ENCODE results near the gene RUSC2. TPM values are rescaled to one million over a fixed set of nuclear protein-coding genes. Genes with fewer than 3 reads are reported as not detected.
"Not testable (repeated sequence)": the region's sequence is repeated elsewhere in the genome, so short reads cannot be mapped to it uniquely, and the experiment has no call there.

RUSC2 gene
- total RNA-seq, 2 donors from 2014 or later = 1.3 to 1.9 TPM

DNA sequence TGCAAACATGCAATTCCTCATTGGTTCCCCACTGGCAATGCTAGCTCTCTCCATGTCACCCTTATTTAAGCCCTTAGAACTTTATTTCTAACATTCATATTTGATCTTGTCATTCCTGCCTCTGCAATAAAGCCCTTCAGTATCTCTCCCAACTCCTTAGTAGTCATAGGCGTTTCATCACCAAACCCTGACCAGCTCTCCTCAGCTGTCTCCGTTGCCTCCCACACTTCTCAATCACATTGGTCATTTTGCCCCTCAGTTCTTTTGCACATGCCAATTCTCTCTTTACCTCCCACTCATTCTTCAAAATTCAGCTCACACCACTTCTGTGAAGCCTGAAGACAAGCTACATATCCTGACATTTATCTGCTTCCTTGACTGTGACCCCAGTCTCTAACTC is 2.8 kb upstream of the RUSC2 start:
- H3K4me1 Mint-ChIP-seq = peaks cover 8% of the 10 kb centered on the region
- H3K4me3 Mint-ChIP-seq = no peak overlapping the region
- H3K27ac Mint-ChIP-seq = no peak overlapping the region
- H3K27me3 Mint-ChIP-seq = peaks cover 15% of the 10 kb centered on the region
- ATAC-seq (replicated peaks) = no peak
- H3K9me3 Mint-ChIP-seq = no peaks in the 10 kb centered on the region
- no peaks in the 10 kb centered on the region for H3K36me3 Mint-ChIP-seq (ENCODE audit: low read depth)

DNA sequence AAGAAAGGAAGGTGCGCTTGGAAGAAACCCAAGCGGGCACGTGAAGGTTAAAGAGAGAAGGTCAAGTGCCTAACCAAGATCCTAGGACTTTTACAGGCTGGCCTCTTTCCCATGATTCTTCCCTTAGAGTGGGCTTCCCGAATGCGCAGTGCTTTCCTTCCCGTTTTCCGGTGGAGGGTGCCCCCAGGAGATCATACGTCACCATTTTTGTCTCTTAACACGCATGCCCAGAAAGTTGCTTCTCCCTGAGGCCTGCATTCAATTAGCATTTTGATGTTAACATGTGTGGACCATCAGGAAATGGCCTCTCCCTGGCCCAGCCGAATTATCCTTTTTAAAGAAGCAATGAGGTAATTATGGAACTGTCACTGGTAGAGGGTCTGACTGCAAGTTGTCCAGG is 1.9 kb upstream of the RUSC2 start:
- H3K27ac Mint-ChIP-seq = no peak overlapping the region
- peaks cover 8% of the 10 kb centered on the region for H3K4me1 Mint-ChIP-seq
- no peak overlapping the region for H3K4me3 Mint-ChIP-seq
- H3K9me3 Mint-ChIP-seq = no peaks in the 10 kb centered on the region
- no peak for ATAC-seq (replicated peaks)
- no peaks in the 10 kb centered on the region for H3K36me3 Mint-ChIP-seq (ENCODE audit: low read depth)
- peaks cover 15% of the 10 kb centered on the region for H3K27me3 Mint-ChIP-seq

- peaks cover 8% of the 10 kb centered on the region for H3K4me1 Mint-ChIP-seq
- H3K4me3 Mint-ChIP-seq = peak overlapping the region; percentile 66
- no peak for ATAC-seq (replicated peaks)
- no peaks in the 10 kb centered on the region for H3K36me3 Mint-ChIP-seq (ENCODE audit: low read depth)
- H3K27ac Mint-ChIP-seq = no peak overlapping the region
- no peaks in the 10 kb centered on the region for H3K9me3 Mint-ChIP-seq
- H3K27me3 Mint-ChIP-seq = peaks cover 15% of the 10 kb centered on the region
These were observed 1.2 kb upstream of the RUSC2 start for GRCh38 chr9:35488566-35489312.

- Mint-ChIP-seq H3K9me3 (no peaks in the 10 kb centered on the region), H3K27ac (peak overlapping the region; percentile 53), H3K4me3 (peak overlapping the region; percentile 77), H3K4me1 (peaks cover 8% of the 10 kb centered on the region), H3K36me3 (ENCODE audit: low read depth) (no peaks in the 10 kb centered on the region), H3K27me3 (peaks cover 15% of the 10 kb centered on the region)
- no peak for ATAC-seq (replicated peaks)
These were observed 421 bp downstream of the RUSC2 start for GRCh38 chr9:35490155-35490909.

GRCh38 chr9:35490910-35491465 is 1.1 kb downstream of the RUSC2 start:
- peak overlapping the region; percentile 77 for H3K4me3 Mint-ChIP-seq

GRCh38 chr9:35493119-35493518 is 3.2 kb downstream of the RUSC2 start:
- H3K4me1 Mint-ChIP-seq = peaks cover 14% of the 10 kb centered on the region

More at GRCh38 chr9:35490910-35491465, 1.1 kb downstream of the RUSC2 start:
- Mint-ChIP-seq H3K4me1 (peaks cover 12% of the 10 kb centered on the region), H3K9me3 (no peaks in the 10 kb centered on the region), H3K27me3 (peaks cover 15% of the 10 kb centered on the region), H3K27ac (peak overlapping the region; percentile 53), H3K36me3 (ENCODE audit: low read depth) (no peaks in the 10 kb centered on the region)
- no peak for ATAC-seq (replicated peaks)

GRCh38 chr9:35495984-35496383 is 6.1 kb downstream of the RUSC2 start:
- Mint-ChIP-seq H3K9me3 (peaks cover 3% of the 10 kb centered on the region), H3K4me1 (peaks cover 6% of the 10 kb centered on the region), H3K27me3 (peaks cover 3% of the 10 kb centered on the region), H3K27ac (no peak overlapping the region), H3K4me3 (peak overlapping the region; percentile 26), H3K36me3 (ENCODE audit: low read depth) (no peaks in the 10 kb centered on the region)
- peak; percentile 67 for ATAC-seq (replicated peaks)

More at GRCh38 chr9:35493119-35493518, 3.2 kb downstream of the RUSC2 start:
- H3K27ac Mint-ChIP-seq; H3K9me3 Mint-ChIP-seq; ATAC-seq (replicated peaks); H3K36me3 Mint-ChIP-seq (ENCODE audit: low read depth); H3K4me3 Mint-ChIP-seq: not testable (repeated sequence)
- H3K27me3 Mint-ChIP-seq = peaks cover 14% of the 10 kb centered on the region

- not testable (repeated sequence) for H3K4me3 Mint-ChIP-seq; H3K27ac Mint-ChIP-seq; ATAC-seq (replicated peaks); H3K36me3 Mint-ChIP-seq (ENCODE audit: low read depth); H3K9me3 Mint-ChIP-seq; H3K4me1 Mint-ChIP-seq; H3K27me3 Mint-ChIP-seq
These were observed 8.3 kb downstream of the RUSC2 start for GRCh38 chr9:35498245-35498644.

- Mint-ChIP-seq H3K9me3 (peaks cover 3% of the 10 kb centered on the region), H3K36me3 (ENCODE audit: low read depth) (no peaks in the 10 kb centered on the region)
- ATAC-seq (replicated peaks) = no peak
These were observed 9.3 kb downstream of the RUSC2 start for GRCh38 chr9:35499029-35499700.

GRCh38 chr9:35499701-35500030 is 9.8 kb downstream of the RUSC2 start:
- Mint-ChIP-seq H3K4me1 (peaks cover 6% of the 10 kb centered on the region), H3K36me3 (ENCODE audit: low read depth) (no peaks in the 10 kb centered on the region), H3K27me3 (no peaks in the 10 kb centered on the region), H3K4me3 (no peak overlapping the region), H3K9me3 (peaks cover 3% of the 10 kb centered on the region), H3K27ac (no peak overlapping the region)
- ATAC-seq (replicated peaks) = no peak

More at GRCh38 chr9:35499029-35499700, 9.3 kb downstream of the RUSC2 start:
- Mint-ChIP-seq H3K27ac (no peak overlapping the region), H3K4me3 (no peak overlapping the region), H3K4me1 (peaks cover 6% of the 10 kb centered on the region), H3K27me3 (no peaks in the 10 kb centered on the region)

GRCh38 chr9:35500130-35500748 is 10.3 kb downstream of the RUSC2 start:
- Mint-ChIP-seq H3K36me3 (ENCODE audit: low read depth) (no peaks in the 10 kb centered on the region), H3K9me3 (peaks cover 3% of the 10 kb centered on the region), H3K27me3 (no peaks in the 10 kb centered on the region), H3K27ac (no peak overlapping the region), H3K4me1 (peaks cover 6% of the 10 kb centered on the region), H3K4me3 (no peak overlapping the region)
- peak; percentile 78 for ATAC-seq (replicated peaks)

GRCh38 chr9:35501946-35502345 is 12.0 kb downstream of the RUSC2 start:
- no peak for ATAC-seq (replicated peaks)
- H3K36me3 Mint-ChIP-seq (ENCODE audit: low read depth) = no peaks in the 10 kb centered on the region
- H3K4me1 Mint-ChIP-seq = no peaks in the 10 kb centered on the region
- peaks cover 3% of the 10 kb centered on the region for H3K9me3 Mint-ChIP-seq
- H3K27ac Mint-ChIP-seq = no peak overlapping the region
- peaks cover 4% of the 10 kb centered on the region for H3K27me3 Mint-ChIP-seq
- no peak overlapping the region for H3K4me3 Mint-ChIP-seq

- no peaks in the 10 kb centered on the region for H3K9me3 Mint-ChIP-seq
- H3K27ac Mint-ChIP-seq = no peak overlapping the region
- no peaks in the 10 kb centered on the region for H3K4me1 Mint-ChIP-seq
- H3K27me3 Mint-ChIP-seq = peaks cover 17% of the 10 kb centered on the region
- H3K36me3 Mint-ChIP-seq (ENCODE audit: low read depth) = no peaks in the 10 kb centered on the region
- no peak overlapping the region for H3K4me3 Mint-ChIP-seq
- no peak for ATAC-seq (replicated peaks)
These were observed 16.4 kb downstream of the RUSC2 start for GRCh38 chr9:35506359-35506758.

GRCh38 chr9:35508069-35508468 is 18.2 kb downstream of the RUSC2 start:
- ATAC-seq (replicated peaks) = no peak
- no peak overlapping the region for H3K27ac Mint-ChIP-seq
- H3K36me3 Mint-ChIP-seq (ENCODE audit: low read depth) = no peaks in the 10 kb centered on the region
- no peaks in the 10 kb centered on the region for H3K9me3 Mint-ChIP-seq
- H3K4me1 Mint-ChIP-seq = no peaks in the 10 kb centered on the region
- no peak overlapping the region for H3K4me3 Mint-ChIP-seq
- peaks cover 17% of the 10 kb centered on the region for H3K27me3 Mint-ChIP-seq

Data from activated T-helper 17 cell treated with anti-CD3 and anti-CD28 coated beads, Interleukin-2, amount 50 U/mL, for 72 hours (primary cell).